ENCODE measurements around the gene MS4A15. TPM values are rescaled to one million over a fixed set of nuclear protein-coding genes. Genes with fewer than 3 reads are reported as not detected.
A peak's percentile ranks its signal among the peaks of the same experiment; 100 is the strongest.
"Not testable (repeated sequence)": the region's sequence is repeated elsewhere in the genome, so short reads cannot be mapped to it uniquely, and the experiment has no call there.

The MS4A15 gene
- 1 to 10 TPM in 1 of 4 donors, under 1 TPM in 1, not detected in 2; 0.54 to 1.6 TPM for total RNA-seq

DNA sequence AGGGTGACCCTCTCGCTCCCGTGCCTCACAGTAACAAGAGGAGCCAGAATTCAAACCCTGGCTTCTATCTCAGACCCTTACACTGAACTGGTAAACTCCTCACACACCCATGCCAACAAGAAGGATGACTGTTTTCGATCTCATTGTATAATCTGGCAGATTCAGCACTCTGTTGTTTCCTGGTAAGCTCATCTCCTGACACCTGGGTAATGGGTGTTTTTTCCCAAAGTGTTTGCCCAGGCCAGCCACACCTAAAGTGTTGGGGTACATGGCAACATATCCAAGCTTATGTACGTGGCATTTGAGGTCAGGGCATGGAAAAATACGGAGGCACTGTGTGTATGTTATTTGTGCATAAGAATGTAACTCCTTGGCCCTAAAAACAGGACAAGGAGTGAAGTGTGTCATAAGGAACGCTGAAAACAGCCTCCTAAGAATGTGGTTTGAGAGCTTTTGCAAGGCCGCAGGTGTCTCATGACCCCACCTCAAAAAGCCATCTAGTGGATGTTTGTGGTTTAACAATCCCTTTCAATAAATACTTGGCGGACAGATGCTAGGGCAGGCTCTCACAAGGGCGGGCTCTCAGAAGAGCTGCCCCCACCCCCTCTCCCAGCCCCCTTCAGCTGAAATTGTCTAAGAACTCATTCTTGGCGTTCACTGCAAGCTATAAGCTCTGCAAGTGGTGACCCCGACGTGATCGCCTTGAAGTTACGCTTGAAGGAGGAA lies at the start of gene MS4A15:
Gene MS4A15 (plus strand): TSS at position 561 of the 726 bp plus-strand sequence. CDS start 6,867 bp downstream, outside the sequence.
- Histone ChIP-seq H3K9me3 (no peaks in the 10 kb centered on the region), H3K4me1 (peaks cover 0 to 9% (median 0%) of the 10 kb centered on the region in 4 donors), H3K4me3 (no peak within 1 kb of the TSS), H3K27me3 (no peaks in the 10 kb centered on the region), H3K36me3 (no peaks in the 10 kb centered on the region), H3K27ac (peak within 1 kb of the TSS in 1 of 4 donors; percentile 55)
- peak in 2 of 3 donors; percentile 12 to 56 for DNase-seq
- TF ChIP-seq, protein P1, sequence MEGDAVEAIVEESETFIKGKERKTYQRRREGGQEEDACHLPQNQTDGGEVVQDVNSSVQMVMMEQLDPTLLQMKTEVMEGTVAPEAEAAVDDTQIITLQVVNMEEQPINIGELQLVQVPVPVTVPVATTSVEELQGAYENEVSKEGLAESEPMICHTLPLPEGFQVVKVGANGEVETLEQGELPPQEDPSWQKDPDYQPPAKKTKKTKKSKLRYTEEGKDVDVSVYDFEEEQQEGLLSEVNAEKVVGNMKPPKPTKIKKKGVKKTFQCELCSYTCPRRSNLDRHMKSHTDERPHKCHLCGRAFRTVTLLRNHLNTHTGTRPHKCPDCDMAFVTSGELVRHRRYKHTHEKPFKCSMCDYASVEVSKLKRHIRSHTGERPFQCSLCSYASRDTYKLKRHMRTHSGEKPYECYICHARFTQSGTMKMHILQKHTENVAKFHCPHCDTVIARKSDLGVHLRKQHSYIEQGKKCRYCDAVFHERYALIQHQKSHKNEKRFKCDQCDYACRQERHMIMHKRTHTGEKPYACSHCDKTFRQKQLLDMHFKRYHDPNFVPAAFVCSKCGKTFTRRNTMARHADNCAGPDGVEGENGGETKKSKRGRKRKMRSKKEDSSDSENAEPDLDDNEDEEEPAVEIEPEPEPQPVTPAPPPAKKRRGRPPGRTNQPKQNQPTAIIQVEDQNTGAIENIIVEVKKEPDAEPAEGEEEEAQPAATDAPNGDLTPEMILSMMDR (IDR thresholded peaks at IDR 0.05): peak in 4 of 6 experiments; percentile 43 to 80 (median 74)
- TF ChIP-seq POLR2A (IDR thresholded peaks at IDR 0.05): no peak

GRCh38 chr11:60706931-60707330 lies 49.7 kb upstream of the MS4A15 start:
- TF ChIP-seq, protein P1 (IDR thresholded peaks at IDR 0.05): no peak
- TF ChIP-seq POLR2A (IDR thresholded peaks at IDR 0.05): no peak
- Histone ChIP-seq H3K4me1 (peaks cover 0 to 9% (median 0%) of the 10 kb centered on the region in 4 donors), H3K9me3 (no peaks in the 10 kb centered on the region), H3K27ac (peak overlapping the region in 1 of 4 donors; percentile 13), H3K27me3 (no peaks in the 10 kb centered on the region), H3K4me3 (no peak overlapping the region), H3K36me3 (peaks cover 0 to 7% (median 0%) of the 10 kb centered on the region in 3 donors)
- no peak for DNase-seq

GRCh38 chr11:60710482-60710881 lies 46.2 kb upstream of the MS4A15 start:
- H3K4me1 ChIP-seq: peaks cover 0 to 19% (median 0%) of the 10 kb centered on the region in 4 donors
- H3K36me3 ChIP-seq: peaks cover 0 to under 1% (median 0%) of the 10 kb centered on the region in 3 donors
- TF ChIP-seq, protein P1 (IDR thresholded peaks at IDR 0.05): peak in 3 of 6 experiments; percentile 35 to 51 (median 36)
- no peak for TF ChIP-seq POLR2A (IDR thresholded peaks at IDR 0.05)
- no peak overlapping the region for H3K4me3 ChIP-seq
- H3K27me3 ChIP-seq: no peaks in the 10 kb centered on the region
- DNase-seq: no peak
- peak overlapping the region in 1 of 4 donors; percentile 65 for H3K27ac ChIP-seq
- H3K9me3 ChIP-seq: no peaks in the 10 kb centered on the region

DNA sequence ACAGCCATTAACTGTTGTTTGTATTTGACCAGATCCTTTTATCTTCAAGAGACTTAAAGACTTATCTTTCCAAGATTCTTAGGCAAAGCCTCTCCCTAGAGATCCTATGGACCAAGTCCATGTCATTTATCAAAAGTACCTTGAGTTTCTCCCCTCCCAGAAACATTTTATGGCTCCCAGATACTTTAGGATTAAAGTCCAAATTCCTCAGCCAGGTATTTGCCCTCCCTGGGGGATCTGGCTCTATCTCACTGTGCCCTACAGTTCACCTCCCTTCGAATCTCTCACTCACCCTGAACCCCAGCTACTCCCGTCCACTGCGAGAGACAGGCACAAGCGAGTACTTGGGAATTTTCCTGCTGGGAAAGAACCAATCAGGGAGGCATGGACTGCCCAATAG lies 45.4 kb upstream of the MS4A15 start:
- H3K4me3 ChIP-seq: no peak overlapping the region
- H3K27me3 ChIP-seq: no peaks in the 10 kb centered on the region
- DNase-seq: peak in 1 of 3 donors; percentile 60
- H3K27ac ChIP-seq: peak overlapping the region in 1 of 4 donors; percentile 65
- peaks cover 0 to 19% (median 0%) of the 10 kb centered on the region in 4 donors for H3K4me1 ChIP-seq
- H3K9me3 ChIP-seq: no peaks in the 10 kb centered on the region
- no peaks in the 10 kb centered on the region for H3K36me3 ChIP-seq
- no peak for TF ChIP-seq POLR2A (IDR thresholded peaks at IDR 0.05)
- TF ChIP-seq, protein P1 (IDR thresholded peaks at IDR 0.05): no peak

GRCh38 chr11:60713423-60713822 lies 43.2 kb upstream of the MS4A15 start:
- not testable (repeated sequence) for H3K27me3 ChIP-seq, H3K36me3 ChIP-seq, H3K9me3 ChIP-seq, DNase-seq, H3K4me3 ChIP-seq
- peak overlapping the region in 1 of 4 donors; percentile 35 for H3K27ac ChIP-seq
- peaks cover 0 to 31% (median 4%) of the 10 kb centered on the region in 4 donors for H3K4me1 ChIP-seq

GRCh38 chr11:60717956-60718355 lies 38.7 kb upstream of the MS4A15 start:
- Histone ChIP-seq H3K36me3 (no peaks in the 10 kb centered on the region), H3K27me3 (no peaks in the 10 kb centered on the region), H3K4me3 (no peak overlapping the region), H3K4me1 (peaks cover 0 to 23% (median 4%) of the 10 kb centered on the region in 4 donors), H3K27ac (peak overlapping the region in 3 of 4 donors; percentile 27 to 88 (median 57)), H3K9me3 (peaks cover 0 to 11% (median 0%) of the 10 kb centered on the region in 4 donors)
- TF ChIP-seq, protein P1 (IDR thresholded peaks at IDR 0.05): no peak
- TF ChIP-seq POLR2A (IDR thresholded peaks at IDR 0.05): no peak
- DNase-seq: no peak
